ENCODE measurements around the gene CCSER1. TPM values are rescaled to one million over a fixed set of nuclear protein-coding genes. Genes with fewer than 3 reads are reported as not detected.

Gene CCSER1
- total RNA-seq, 4 donors from 2014 or later = 3.2 to 17.3 (median 10.2) TPM

DNA sequence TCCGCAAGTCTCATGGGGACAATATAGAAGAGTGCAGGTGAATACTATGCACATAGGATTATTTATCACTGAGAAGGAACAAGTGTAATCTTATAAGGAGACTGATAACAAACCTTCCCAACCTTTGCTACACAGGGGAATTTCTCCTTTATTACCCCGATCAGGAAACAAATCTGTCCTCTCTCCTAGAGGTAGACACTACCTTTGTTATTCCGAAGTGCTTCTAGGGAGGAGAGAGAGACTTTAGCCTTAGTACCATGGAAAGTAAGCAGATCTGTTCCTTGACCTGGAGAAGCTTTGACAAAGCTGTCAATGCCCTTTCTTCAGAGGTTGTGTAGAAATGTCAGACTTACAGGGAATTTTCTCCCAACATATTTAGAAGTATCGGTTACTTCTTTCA, 475.5 kb downstream of the CCSER1 start:
- no peak for ATAC-seq (ENCODE audit: low FRiP score)
- no peak for DNase-seq (ENCODE audit: low spot score)
- TF ChIP-seq, protein P1, sequence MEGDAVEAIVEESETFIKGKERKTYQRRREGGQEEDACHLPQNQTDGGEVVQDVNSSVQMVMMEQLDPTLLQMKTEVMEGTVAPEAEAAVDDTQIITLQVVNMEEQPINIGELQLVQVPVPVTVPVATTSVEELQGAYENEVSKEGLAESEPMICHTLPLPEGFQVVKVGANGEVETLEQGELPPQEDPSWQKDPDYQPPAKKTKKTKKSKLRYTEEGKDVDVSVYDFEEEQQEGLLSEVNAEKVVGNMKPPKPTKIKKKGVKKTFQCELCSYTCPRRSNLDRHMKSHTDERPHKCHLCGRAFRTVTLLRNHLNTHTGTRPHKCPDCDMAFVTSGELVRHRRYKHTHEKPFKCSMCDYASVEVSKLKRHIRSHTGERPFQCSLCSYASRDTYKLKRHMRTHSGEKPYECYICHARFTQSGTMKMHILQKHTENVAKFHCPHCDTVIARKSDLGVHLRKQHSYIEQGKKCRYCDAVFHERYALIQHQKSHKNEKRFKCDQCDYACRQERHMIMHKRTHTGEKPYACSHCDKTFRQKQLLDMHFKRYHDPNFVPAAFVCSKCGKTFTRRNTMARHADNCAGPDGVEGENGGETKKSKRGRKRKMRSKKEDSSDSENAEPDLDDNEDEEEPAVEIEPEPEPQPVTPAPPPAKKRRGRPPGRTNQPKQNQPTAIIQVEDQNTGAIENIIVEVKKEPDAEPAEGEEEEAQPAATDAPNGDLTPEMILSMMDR (IDR thresholded peaks at IDR 0.05) = no peak

DNA sequence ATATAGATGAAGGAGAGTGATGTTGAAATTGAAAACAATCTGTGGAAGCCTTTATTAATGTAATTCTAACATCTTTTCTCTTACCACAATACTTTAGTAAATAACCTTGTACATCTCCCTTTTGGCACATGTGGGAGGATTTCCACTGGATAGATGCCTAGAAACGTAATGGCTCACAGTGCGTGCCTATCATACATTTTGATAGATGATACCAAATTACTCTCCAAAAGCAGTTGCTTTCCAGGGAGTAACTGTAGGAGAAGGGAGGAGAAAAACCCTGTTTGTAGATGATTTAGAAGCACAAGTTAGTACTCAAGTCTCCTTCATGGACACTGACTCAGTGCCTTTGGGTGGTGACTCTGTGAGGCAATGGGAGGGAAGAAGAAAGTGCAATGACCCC, 476.3 kb downstream of the CCSER1 start:
- DNase-seq (ENCODE audit: low spot score) (no peak), ATAC-seq (ENCODE audit: low FRiP score) (peak; percentile 72)
- TF ChIP-seq, protein P1 (IDR thresholded peaks at IDR 0.05) = no peak

GRCh38 chr4:90606781-90607180, 479.6 kb downstream of the CCSER1 start:
- no peak for ATAC-seq (ENCODE audit: low FRiP score)
- DNase-seq (ENCODE audit: low spot score) = no peak
- TF ChIP-seq, protein P1 (IDR thresholded peaks at IDR 0.05) = no peak

- TF ChIP-seq, protein P1 (IDR thresholded peaks at IDR 0.05) = no peak
- no peak for DNase-seq (ENCODE audit: low spot score)
- ATAC-seq (ENCODE audit: low FRiP score) = no peak
Observed at GRCh38 chr4:90614371-90614770, 487.2 kb downstream of the CCSER1 start.

DNA sequence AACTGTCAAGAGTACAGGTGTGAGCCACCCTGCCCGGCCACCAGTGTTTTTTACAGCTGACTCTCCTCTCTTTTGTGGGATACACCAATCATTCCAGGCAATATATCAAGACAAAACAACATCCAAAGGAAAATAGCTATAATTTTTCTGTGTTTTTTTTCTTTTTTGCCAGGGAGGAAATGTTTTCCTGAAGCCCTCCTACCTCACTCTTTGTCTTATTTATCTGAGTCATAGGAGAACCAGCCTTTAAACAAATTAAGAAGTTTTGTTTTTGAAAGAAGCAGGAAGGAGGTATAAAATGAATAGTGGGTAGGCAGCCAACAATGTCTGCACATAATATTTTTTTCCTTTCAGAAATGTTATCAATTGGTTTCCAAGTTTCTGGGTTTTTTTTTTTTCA, 493.9 kb downstream of the CCSER1 start:
- no peak for ATAC-seq (ENCODE audit: low FRiP score)
- TF ChIP-seq, protein P1 (IDR thresholded peaks at IDR 0.05) = no peak
- no peak for DNase-seq (ENCODE audit: low spot score)

GRCh38 chr4:90624781-90625180, 497.6 kb downstream of the CCSER1 start:
- TF ChIP-seq, protein P1 (IDR thresholded peaks at IDR 0.05) = no peak
- DNase-seq (ENCODE audit: low spot score) = no peak
- no peak for ATAC-seq (ENCODE audit: low FRiP score)

DNA sequence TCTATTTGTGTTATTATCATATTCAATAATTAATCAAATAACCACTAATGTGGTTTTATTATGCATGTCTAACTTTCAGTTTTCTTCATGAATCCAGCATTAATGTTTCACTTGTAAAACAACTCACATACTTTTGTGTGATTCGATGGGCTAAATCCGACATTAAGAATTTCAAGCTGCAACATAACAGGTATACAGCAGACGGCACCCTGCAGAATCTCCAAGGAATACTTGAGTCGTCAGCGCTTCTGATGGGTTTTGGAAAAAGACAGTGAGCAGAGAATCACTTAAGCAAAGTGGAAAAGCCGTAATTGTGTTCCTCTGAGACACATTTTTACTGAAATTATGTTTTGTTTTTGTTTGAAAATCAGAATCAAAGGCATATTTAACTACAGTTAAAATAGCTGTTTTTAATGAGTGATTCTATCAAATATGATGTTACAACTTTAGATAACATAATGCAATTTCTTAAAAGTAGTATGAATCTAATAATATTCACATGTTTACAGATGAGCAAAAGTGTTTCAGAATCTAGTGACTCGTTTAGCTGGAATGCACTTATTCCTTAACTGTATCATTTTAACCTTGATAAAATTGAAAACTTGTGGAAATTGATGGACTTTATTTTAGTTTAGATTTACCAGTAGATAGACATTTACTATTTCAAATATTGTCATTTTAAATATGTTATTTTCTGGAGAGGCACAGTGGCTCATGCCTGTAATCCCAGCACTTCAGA, 514.8 kb downstream of the CCSER1 start:
- ATAC-seq (ENCODE audit: low FRiP score) (no peak), DNase-seq (ENCODE audit: low spot score) (no peak)
- TF ChIP-seq, protein P1 (IDR thresholded peaks at IDR 0.05) = no peak

Data from omental fat pad (tissue), 4 donors.